Subcutaneous adipose tissue (tissue), 4 donors: Measurements from ENCODE around the gene SCN11A. TPM values are rescaled to one million over a fixed set of nuclear protein-coding genes. Genes with fewer than 3 reads are reported as not detected.

Source experiments
- CTCF ChIP-seq: fragments of 450-650 bp; IDR thresholded peaks from one replicate; pipeline ENCODE4 v1.5.1; 2016; ENCODE audit warnings: low read depth, mild to moderate bottlenecking, control low read depth, antibody characterized with exemption, moderate library complexity
- total RNA-seq, 4 donors: library from RNA; depleted of rRNA; stranded (reverse); fragments of >200 nt; gene quantifications; one replicate each; pipeline ENCODE4 v1.1.0, GENCODE V29; 2016

The SCN11A gene
- total RNA-seq, 4 donors from 2014 or later, result 0.34 to 1.9 (median 0.46) TPM

GRCh38 chr3:39021465-39022285 is 30.1 kb downstream of the SCN11A start:
- no peak for TF ChIP-seq CTCF

GRCh38 chr3:39021029-39021428 is 30.7 kb downstream of the SCN11A start:
- no peak for TF ChIP-seq CTCF

GRCh38 chr3:39019299-39019698 is 32.4 kb downstream of the SCN11A start:
- TF ChIP-seq CTCF, result no peak

GRCh38 chr3:39015418-39015817 is 36.3 kb downstream of the SCN11A start:
- no peak for TF ChIP-seq CTCF

- no peak for TF ChIP-seq CTCF
Observed at GRCh38 chr3:39013921-39014509, 37.7 kb downstream of the SCN11A start.

- TF ChIP-seq CTCF, result no peak
Observed at GRCh38 chr3:39013289-39013688, 38.5 kb downstream of the SCN11A start.

- TF ChIP-seq CTCF, result no peak
Observed at GRCh38 chr3:39011191-39011736, 40.5 kb downstream of the SCN11A start.
